ENCODE results near the gene ERCC3.

The ERCC3 gene

DNA sequence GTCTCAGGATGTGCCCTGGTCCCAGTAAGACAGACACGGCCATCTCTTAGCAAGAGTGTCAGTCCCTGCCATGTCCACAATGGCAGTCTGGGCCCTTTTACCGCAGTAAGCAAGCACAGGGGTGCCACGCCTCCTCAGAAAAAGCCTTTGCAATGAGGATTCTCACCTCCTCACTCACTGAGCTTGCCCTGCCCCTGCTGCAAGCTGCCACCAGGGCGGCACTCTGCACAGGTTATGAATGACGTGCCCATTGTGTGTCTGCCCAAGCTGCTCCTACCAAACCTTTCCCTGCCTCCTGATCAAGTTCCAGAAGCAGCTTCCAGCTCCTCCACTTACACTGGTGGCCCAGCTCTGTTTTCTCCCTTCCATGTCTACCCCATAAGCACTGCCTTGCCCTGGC is 23.3 kb downstream of the ERCC3 start:
- no peak for ATAC-seq
- TF ChIP-seq TCF4 (CRISPR knock-in tag; IDR thresholded peaks at IDR 0.05; ENCODE audit: borderline replicate concordance) (no peak), ZFP3 (CRISPR knock-in tag; IDR thresholded peaks at IDR 0.05) (no peak), ZFP30 (CRISPR knock-in tag; IDR thresholded peaks at IDR 0.05) (no peak), TOX (CRISPR knock-in tag; IDR thresholded peaks at IDR 0.05; ENCODE audit: borderline replicate concordance) (no peak), ARNTL (CRISPR knock-in tag; IDR thresholded peaks at IDR 0.05; ENCODE audit: borderline replicate concordance, low read depth) (no peak), RARB (CRISPR knock-in tag; IDR thresholded peaks at IDR 0.05) (no peak), CSDC2 (CRISPR knock-in tag; IDR thresholded peaks at IDR 0.05) (no peak), GLIS3 (CRISPR knock-in tag; IDR thresholded peaks at IDR 0.05) (no peak), ISL1 (CRISPR knock-in tag; IDR thresholded peaks at IDR 0.05) (no peak), BACH2 (CRISPR knock-in tag; IDR thresholded peaks at IDR 0.05; ENCODE audit: borderline replicate concordance) (no peak), PPARA (CRISPR knock-in tag; IDR thresholded peaks at IDR 0.05; ENCODE audit: borderline replicate concordance) (no peak), ZNF70 (CRISPR knock-in tag; IDR thresholded peaks at IDR 0.05) (no peak), ZC3H10 (CRISPR knock-in tag; IDR thresholded peaks at IDR 0.05) (no peak)
- TF ChIP-seq, protein P1, sequence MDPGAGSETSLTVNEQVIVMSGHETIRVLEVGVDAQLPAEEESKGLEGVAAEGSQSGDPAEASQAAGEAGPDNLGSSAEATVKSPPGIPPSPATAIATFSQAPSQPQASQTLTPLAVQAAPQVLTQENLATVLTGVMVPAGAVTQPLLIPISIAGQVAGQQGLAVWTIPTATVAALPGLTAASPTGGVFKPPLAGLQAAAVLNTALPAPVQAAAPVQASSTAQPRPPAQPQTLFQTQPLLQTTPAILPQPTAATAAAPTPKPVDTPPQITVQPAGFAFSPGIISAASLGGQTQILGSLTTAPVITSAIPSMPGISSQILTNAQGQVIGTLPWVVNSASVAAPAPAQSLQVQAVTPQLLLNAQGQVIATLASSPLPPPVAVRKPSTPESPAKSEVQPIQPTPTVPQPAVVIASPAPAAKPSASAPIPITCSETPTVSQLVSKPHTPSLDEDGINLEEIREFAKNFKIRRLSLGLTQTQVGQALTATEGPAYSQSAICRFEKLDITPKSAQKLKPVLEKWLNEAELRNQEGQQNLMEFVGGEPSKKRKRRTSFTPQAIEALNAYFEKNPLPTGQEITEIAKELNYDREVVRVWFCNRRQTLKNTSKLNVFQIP (CRISPR knock-in tag; IDR thresholded peaks at IDR 0.05; ENCODE audit: borderline replicate concordance, low read depth), result no peak
- TF ChIP-seq, protein P2, sequence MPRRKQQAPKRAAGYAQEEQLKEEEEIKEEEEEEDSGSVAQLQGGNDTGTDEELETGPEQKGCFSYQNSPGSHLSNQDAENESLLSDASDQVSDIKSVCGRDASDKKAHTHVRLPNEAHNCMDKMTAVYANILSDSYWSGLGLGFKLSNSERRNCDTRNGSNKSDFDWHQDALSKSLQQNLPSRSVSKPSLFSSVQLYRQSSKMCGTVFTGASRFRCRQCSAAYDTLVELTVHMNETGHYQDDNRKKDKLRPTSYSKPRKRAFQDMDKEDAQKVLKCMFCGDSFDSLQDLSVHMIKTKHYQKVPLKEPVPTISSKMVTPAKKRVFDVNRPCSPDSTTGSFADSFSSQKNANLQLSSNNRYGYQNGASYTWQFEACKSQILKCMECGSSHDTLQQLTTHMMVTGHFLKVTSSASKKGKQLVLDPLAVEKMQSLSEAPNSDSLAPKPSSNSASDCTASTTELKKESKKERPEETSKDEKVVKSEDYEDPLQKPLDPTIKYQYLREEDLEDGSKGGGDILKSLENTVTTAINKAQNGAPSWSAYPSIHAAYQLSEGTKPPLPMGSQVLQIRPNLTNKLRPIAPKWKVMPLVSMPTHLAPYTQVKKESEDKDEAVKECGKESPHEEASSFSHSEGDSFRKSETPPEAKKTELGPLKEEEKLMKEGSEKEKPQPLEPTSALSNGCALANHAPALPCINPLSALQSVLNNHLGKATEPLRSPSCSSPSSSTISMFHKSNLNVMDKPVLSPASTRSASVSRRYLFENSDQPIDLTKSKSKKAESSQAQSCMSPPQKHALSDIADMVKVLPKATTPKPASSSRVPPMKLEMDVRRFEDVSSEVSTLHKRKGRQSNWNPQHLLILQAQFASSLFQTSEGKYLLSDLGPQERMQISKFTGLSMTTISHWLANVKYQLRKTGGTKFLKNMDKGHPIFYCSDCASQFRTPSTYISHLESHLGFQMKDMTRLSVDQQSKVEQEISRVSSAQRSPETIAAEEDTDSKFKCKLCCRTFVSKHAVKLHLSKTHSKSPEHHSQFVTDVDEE (CRISPR knock-in tag; IDR thresholded peaks at IDR 0.05), result no peak
- TF ChIP-seq, protein P3, sequence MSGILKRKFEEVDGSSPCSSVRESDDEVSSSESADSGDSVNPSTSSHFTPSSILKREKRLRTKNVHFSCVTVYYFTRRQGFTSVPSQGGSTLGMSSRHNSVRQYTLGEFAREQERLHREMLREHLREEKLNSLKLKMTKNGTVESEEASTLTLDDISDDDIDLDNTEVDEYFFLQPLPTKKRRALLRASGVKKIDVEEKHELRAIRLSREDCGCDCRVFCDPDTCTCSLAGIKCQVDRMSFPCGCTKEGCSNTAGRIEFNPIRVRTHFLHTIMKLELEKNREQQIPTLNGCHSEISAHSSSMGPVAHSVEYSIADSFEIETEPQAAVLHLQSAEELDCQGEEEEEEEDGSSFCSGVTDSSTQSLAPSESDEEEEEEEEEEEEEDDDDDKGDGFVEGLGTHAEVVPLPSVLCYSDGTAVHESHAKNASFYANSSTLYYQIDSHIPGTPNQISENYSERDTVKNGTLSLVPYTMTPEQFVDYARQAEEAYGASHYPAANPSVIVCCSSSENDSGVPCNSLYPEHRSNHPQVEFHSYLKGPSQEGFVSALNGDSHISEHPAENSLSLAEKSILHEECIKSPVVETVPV (CRISPR knock-in tag; IDR thresholded peaks at IDR 0.05), result no peak
- TF ChIP-seq, protein P4, sequence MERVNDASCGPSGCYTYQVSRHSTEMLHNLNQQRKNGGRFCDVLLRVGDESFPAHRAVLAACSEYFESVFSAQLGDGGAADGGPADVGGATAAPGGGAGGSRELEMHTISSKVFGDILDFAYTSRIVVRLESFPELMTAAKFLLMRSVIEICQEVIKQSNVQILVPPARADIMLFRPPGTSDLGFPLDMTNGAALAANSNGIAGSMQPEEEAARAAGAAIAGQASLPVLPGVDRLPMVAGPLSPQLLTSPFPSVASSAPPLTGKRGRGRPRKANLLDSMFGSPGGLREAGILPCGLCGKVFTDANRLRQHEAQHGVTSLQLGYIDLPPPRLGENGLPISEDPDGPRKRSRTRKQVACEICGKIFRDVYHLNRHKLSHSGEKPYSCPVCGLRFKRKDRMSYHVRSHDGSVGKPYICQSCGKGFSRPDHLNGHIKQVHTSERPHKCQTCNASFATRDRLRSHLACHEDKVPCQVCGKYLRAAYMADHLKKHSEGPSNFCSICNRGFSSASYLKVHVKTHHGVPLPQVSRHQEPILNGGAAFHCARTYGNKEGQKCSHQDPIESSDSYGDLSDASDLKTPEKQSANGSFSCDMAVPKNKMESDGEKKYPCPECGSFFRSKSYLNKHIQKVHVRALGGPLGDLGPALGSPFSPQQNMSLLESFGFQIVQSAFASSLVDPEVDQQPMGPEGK (CRISPR knock-in tag; IDR thresholded peaks at IDR 0.05; ENCODE audit: borderline replicate concordance), result no peak

DNA sequence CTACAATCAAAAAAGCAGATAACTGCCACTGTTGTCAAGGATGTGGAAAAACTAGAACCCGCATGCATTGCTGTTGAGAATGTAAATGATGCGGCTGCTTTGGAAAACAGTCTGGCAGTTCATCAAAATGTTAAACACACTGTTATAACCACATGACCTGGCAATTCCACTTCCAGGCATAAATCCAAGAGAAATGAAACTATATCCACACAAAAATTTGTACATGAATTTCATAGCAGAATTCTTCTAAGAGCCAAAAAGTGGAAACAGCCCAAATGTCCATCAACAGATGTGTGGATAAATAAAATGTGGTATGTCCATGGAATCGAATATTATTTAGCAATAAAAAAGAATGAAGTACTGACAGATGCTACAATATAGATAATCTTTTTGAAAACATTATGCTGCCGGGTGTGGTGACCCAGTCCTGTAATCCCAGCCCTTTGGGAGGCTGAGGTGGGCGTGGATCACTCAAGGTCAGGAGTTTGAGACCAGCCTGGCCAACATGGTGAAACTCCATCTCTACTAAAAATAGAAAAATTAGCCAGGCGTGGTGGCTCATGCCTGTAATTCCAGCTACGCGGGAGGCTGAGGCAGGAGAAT is 32.0 kb downstream of the ERCC3 start:
- TF ChIP-seq ZNF8 (CRISPR knock-in tag; IDR thresholded peaks at IDR 0.05) (peak; percentile 79), ZC3H10 (CRISPR knock-in tag; IDR thresholded peaks at IDR 0.05) (no peak)
- ATAC-seq, result no peak

DNA sequence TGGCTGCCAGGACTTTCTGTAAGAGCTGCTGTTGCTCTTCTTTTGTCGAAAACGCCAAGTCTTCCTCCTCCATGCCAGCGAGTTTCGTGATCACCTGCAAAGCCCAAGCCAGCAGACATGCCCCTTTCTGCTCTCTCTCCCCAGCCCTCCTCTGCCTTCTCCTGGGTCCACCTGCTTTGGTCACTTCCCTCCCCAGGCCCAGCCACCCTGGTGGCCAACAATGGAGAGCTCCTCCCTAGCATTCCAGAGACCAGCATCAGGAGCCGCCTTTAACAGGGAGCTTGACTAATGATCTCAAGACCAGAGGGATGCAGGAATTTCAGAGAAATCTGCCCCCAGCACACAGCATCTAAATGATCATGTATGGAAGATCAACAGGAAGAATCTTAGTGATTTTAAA is 34.6 kb downstream of the ERCC3 start:
- ATAC-seq, result no peak
- TF ChIP-seq, protein P4 (CRISPR knock-in tag; IDR thresholded peaks at IDR 0.05; ENCODE audit: borderline replicate concordance), result no peak
- no peak for TF ChIP-seq ZFP3 (CRISPR knock-in tag; IDR thresholded peaks at IDR 0.05)
- TF ChIP-seq, protein P3 (CRISPR knock-in tag; IDR thresholded peaks at IDR 0.05), result no peak
- no peak for TF ChIP-seq ZC3H10 (CRISPR knock-in tag; IDR thresholded peaks at IDR 0.05)
- no peak for TF ChIP-seq ZNF8 (CRISPR knock-in tag; IDR thresholded peaks at IDR 0.05)
- TF ChIP-seq RARB (CRISPR knock-in tag; IDR thresholded peaks at IDR 0.05), result no peak
- TF ChIP-seq SNAI2 (CRISPR knock-in tag; IDR thresholded peaks at IDR 0.05), result no peak
- no peak for TF ChIP-seq CSDC2 (CRISPR knock-in tag; IDR thresholded peaks at IDR 0.05)
- TF ChIP-seq ARNTL (CRISPR knock-in tag; IDR thresholded peaks at IDR 0.05; ENCODE audit: borderline replicate concordance, low read depth), result no peak
- no peak for TF ChIP-seq ZNF565 (CRISPR knock-in tag; conservative IDR thresholded peaks at IDR 0.05; ENCODE audit: low read depth)
- TF ChIP-seq ISL1 (CRISPR knock-in tag; IDR thresholded peaks at IDR 0.05), result no peak
- TF ChIP-seq PPARA (CRISPR knock-in tag; IDR thresholded peaks at IDR 0.05; ENCODE audit: borderline replicate concordance), result no peak
- TF ChIP-seq TOX (CRISPR knock-in tag; IDR thresholded peaks at IDR 0.05; ENCODE audit: borderline replicate concordance), result no peak
- no peak for TF ChIP-seq TCF4 (CRISPR knock-in tag; IDR thresholded peaks at IDR 0.05; ENCODE audit: borderline replicate concordance)
- TF ChIP-seq ESRRG (CRISPR knock-in tag; IDR thresholded peaks at IDR 0.05), result no peak
- no peak for TF ChIP-seq BACH2 (CRISPR knock-in tag; IDR thresholded peaks at IDR 0.05; ENCODE audit: borderline replicate concordance)
- TF ChIP-seq, protein P1 (CRISPR knock-in tag; IDR thresholded peaks at IDR 0.05; ENCODE audit: borderline replicate concordance, low read depth), result no peak
